Neural progenitor cell (in vitro differentiated cells): ENCODE measurements around the gene CAVIN2. TPM values are rescaled to one million over a fixed set of nuclear protein-coding genes. Genes with fewer than 3 reads are reported as not detected.

Experiments used
- DNase-seq: peaks from one replicate; pipeline ENCODE4 v3.0.0-alpha.2; 2016; ENCODE audit warnings: low spot score
- H2AFZ ChIP-seq: fragments of 200-600 bp; sonication (generic); replicated peaks from 2 replicates; pipeline ENCODE4 v1.6.1; 2016; ENCODE audit warnings: antibody characterized with exemption
- H3F3A ChIP-seq: fragments of 200-600 bp; sonication (generic); 2 replicates; pipeline ENCODE4 v1.6.1; 2016; ENCODE audit warnings: antibody characterized with exemption, low read depth
- H3K27ac ChIP-seq: fragments of 200-600 bp; sonication (generic); 2 replicates; pipeline ENCODE4 v1.5.1; 2016; ENCODE audit warnings: mild to moderate bottlenecking
- H3K27me3 ChIP-seq: fragments of 200-600 bp; sonication (generic); 2 replicates; pipeline ENCODE4 v1.6.1; 2016; ENCODE audit warnings: mild to moderate bottlenecking, moderate library complexity
- H3K36me3 ChIP-seq: fragments of 200-600 bp; sonication (generic); 2 replicates; pipeline ENCODE4 v1.5.1; 2016
- H3K4me1 ChIP-seq: fragments of 200-600 bp; sonication (generic); 2 replicates; pipeline ENCODE4 v1.6.1; 2016; ENCODE audit warnings: mixed run types
- H3K4me2 ChIP-seq: fragments of 200-600 bp; sonication (generic); 2 replicates; pipeline ENCODE4 v1.6.1; 2016
- H3K4me3 ChIP-seq: fragments of 200-600 bp; sonication (generic); 2 replicates; pipeline ENCODE4 v1.5.1; 2016
- H3K79me2 ChIP-seq: fragments of 200-600 bp; sonication (generic); 2 replicates; pipeline ENCODE4 v1.6.1; 2016; ENCODE audit warnings: low read depth
- H3K9ac ChIP-seq: fragments of 200-600 bp; sonication (generic); 2 replicates; pipeline ENCODE4 v1.6.1; 2016
- H3K9me3 ChIP-seq: fragments of 200-600 bp; sonication (generic); 2 replicates; pipeline ENCODE4 v1.5.1; 2016; ENCODE audit warnings: low read depth
- H4K20me1 ChIP-seq: fragments of 200-600 bp; sonication (generic); 2 replicates; pipeline ENCODE4 v1.6.1; 2016; ENCODE audit warnings: low read depth
- H3K27ac Mint-ChIP-seq: 3 replicates; pipeline ENCODE4 v1.8.0; 2021; ENCODE audit warnings: mixed read lengths
- H3K27me3 Mint-ChIP-seq: 2 replicates; pipeline ENCODE4 v1.8.0; 2022; ENCODE audit warnings: low read depth, mild to moderate bottlenecking, inconsistent platforms, moderate library complexity, mixed read lengths; ENCODE audit not compliant: insufficient read depth
- H3K36me3 Mint-ChIP-seq: 3 replicates; pipeline ENCODE4 v1.8.0; 2021; ENCODE audit warnings: mixed read lengths
- H3K4me1 Mint-ChIP-seq: 3 replicates; pipeline ENCODE4 v1.8.0; 2021; ENCODE audit warnings: mixed read lengths
- H3K4me3 Mint-ChIP-seq: 3 replicates; pipeline ENCODE4 v1.8.0; 2021; ENCODE audit warnings: mild to moderate bottlenecking, moderate library complexity, mixed read lengths
- H3K9me3 Mint-ChIP-seq: 3 replicates; pipeline ENCODE4 v1.8.0; 2020; ENCODE audit warnings: mixed read lengths
- CTCF ChIP-seq: fragments of 200-600 bp; sonication (generic); IDR thresholded peaks from 2 replicates; pipeline ENCODE4 v1.5.1; 2017; ENCODE audit warnings: antibody characterized with exemption, mild to moderate bottlenecking
- EZH2 ChIP-seq: fragments of 200-600 bp; sonication (generic); IDR thresholded peaks from 2 replicates; pipeline ENCODE4 v1.6.1; 2017; ENCODE audit warnings: antibody characterized with exemption, mild to moderate bottlenecking, moderate library complexity
- EZH2phosphoT487 ChIP-seq: fragments of 200-600 bp; sonication (generic); IDR thresholded peaks from 2 replicates; pipeline ENCODE4 v1.6.1; 2017; ENCODE audit warnings: antibody characterized with exemption
- total RNA-seq: library from RNA; depleted of rRNA; stranded (reverse); fragments of >200 nt; gene quantifications from 2 replicates; pipeline ENCODE4 v1.2.3, GENCODE V29; 2015; ENCODE audit warnings: low replicate concordance

The CAVIN2 gene
- total RNA-seq, 1 donor from 2014 or later, result not detected

GRCh38 chr2:191851158-191851557 lies 4.3 kb upstream of the CAVIN2 start:
- H3K27ac ChIP-seq, result no peak overlapping the region
- Mint-ChIP-seq H3K4me1 (peaks cover 23% of the 10 kb centered on the region), H3K27me3 (no peaks in the 10 kb centered on the region), H3K4me3 (no peak overlapping the region), H3K9me3 (no peaks in the 10 kb centered on the region), H3K27ac (no peak overlapping the region), H3K36me3 (no peaks in the 10 kb centered on the region)
- H3K4me3 ChIP-seq, result no peak overlapping the region
- no peaks in the 10 kb centered on the region for H3K36me3 ChIP-seq
- H3K27me3 ChIP-seq, result no peaks in the 10 kb centered on the region
- DNase-seq, result no peak
- H3K4me2 ChIP-seq, result no peak overlapping the region
- TF ChIP-seq EZH2phosphoT487 (no peak), CTCF (no peak), EZH2 (no peak)
- no peaks in the 10 kb centered on the region for H3K9me3 ChIP-seq
- no peaks in the 10 kb centered on the region for H4K20me1 ChIP-seq
- no peaks in the 10 kb centered on the region for H3K4me1 ChIP-seq
- H3F3A ChIP-seq, result no peaks in the 10 kb centered on the region
- no peak overlapping the region for H2AFZ ChIP-seq
- H3K79me2 ChIP-seq, result no peaks in the 10 kb centered on the region
- no peak overlapping the region for H3K9ac ChIP-seq

DNA sequence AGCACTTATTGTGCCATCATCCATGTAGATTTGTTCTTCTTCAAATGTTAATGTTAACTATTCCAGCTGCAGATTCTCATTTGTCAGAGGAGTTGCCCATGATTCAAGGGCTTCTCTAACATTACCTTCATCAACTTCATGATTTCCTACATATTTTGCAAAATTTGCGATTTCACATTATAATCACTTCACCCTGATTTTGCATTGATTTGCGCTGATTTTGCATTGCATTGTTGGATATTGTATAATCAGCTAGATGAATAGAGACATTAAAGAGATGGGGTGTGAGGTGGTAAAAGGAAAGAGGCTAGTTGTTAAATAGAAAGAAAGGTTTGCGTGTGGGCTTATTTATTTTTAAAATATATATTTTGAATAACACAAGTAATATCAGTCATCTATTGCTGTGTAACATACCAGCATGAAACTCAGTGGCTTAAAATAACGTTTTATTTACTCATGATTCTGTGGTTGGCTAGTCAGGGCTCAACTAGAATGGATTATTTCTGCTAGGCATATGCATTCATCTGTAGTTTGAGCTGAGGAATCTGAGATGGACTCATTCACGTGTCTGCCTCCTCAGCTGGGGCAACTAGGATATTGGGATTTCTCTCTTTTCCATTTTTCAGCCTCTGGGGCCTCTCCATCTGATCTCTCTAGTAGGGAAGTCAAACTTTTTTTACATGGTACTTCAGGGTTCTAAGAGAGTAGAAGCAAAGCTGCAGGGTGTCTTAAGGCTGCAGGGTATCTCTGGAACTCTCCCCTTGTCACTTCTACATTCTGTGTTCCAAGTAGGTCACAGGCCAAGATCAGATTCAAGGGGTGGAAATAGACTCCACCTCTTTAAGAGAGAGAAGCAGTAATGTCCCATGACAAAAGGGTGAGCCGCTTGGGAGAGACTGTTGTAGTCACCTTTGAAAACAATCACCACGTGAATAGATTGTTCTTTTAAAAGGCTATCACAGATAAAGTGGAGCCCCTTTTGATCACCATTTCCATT lies 2.2 kb upstream of the CAVIN2 start:
- Mint-ChIP-seq H3K4me3 (no peak overlapping the region), H3K36me3 (no peaks in the 10 kb centered on the region), H3K27me3 (no peaks in the 10 kb centered on the region), H3K9me3 (no peaks in the 10 kb centered on the region), H3K27ac (no peak overlapping the region), H3K4me1 (peaks cover 30% of the 10 kb centered on the region)
- H2AFZ ChIP-seq, result no peak overlapping the region
- H3K9me3 ChIP-seq, result no peaks in the 10 kb centered on the region
- H3K27me3 ChIP-seq, result no peaks in the 10 kb centered on the region
- H3K36me3 ChIP-seq, result no peaks in the 10 kb centered on the region
- no peak overlapping the region for H3K4me2 ChIP-seq
- H3F3A ChIP-seq, result no peaks in the 10 kb centered on the region
- H4K20me1 ChIP-seq, result no peaks in the 10 kb centered on the region
- TF ChIP-seq EZH2 (no peak), CTCF (no peak), EZH2phosphoT487 (no peak)
- H3K4me1 ChIP-seq, result peaks cover 12% of the 10 kb centered on the region
- H3K27ac ChIP-seq, result no peak overlapping the region
- DNase-seq, result no peak
- no peak overlapping the region for H3K4me3 ChIP-seq
- H3K79me2 ChIP-seq, result no peaks in the 10 kb centered on the region
- H3K9ac ChIP-seq, result no peak overlapping the region

DNA sequence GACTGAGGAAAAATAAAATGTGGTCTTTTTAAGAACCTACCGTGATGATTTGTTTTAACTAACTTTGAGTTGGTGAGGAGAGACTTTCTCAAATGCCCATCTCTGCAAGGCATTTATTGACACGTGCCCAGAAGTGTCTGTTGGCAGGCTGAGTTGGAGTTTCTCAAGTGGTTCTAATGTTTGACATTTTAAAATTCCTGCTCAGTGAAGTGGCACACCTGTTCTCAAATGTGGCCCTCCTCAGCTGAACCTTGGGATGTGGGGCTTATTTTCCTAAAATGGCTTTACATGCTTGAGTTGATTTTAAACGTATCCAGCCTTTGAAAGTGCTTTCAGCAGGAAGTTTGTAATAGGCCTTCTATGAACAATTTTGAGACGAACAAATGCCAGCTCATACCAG lies 876 bp upstream of the CAVIN2 start:
- no peak overlapping the region for H3K27ac ChIP-seq
- H3F3A ChIP-seq, result no peaks in the 10 kb centered on the region
- H3K9me3 Mint-ChIP-seq, result no peaks in the 10 kb centered on the region
- TF ChIP-seq EZH2 (no peak), EZH2phosphoT487 (no peak), CTCF (no peak)
- H3K36me3 Mint-ChIP-seq, result no peaks in the 10 kb centered on the region
- H3K27me3 ChIP-seq, result no peaks in the 10 kb centered on the region
- no peak overlapping the region for H2AFZ ChIP-seq
- H3K36me3 ChIP-seq, result no peaks in the 10 kb centered on the region
- peaks cover 30% of the 10 kb centered on the region for H3K4me1 Mint-ChIP-seq
- H3K4me2 ChIP-seq, result no peak overlapping the region
- no peak overlapping the region for H3K27ac Mint-ChIP-seq
- no peak overlapping the region for H3K4me3 Mint-ChIP-seq
- peaks cover 12% of the 10 kb centered on the region for H3K4me1 ChIP-seq
- H3K9me3 ChIP-seq, result no peaks in the 10 kb centered on the region
- no peak overlapping the region for H3K4me3 ChIP-seq
- H3K9ac ChIP-seq, result no peak overlapping the region
- H3K27me3 Mint-ChIP-seq, result no peaks in the 10 kb centered on the region
- no peak for DNase-seq
- H3K79me2 ChIP-seq, result no peaks in the 10 kb centered on the region
- H4K20me1 ChIP-seq, result no peaks in the 10 kb centered on the region
